PC-9 (cell line): Measurements from ENCODE around the gene RPS10. TPM values are rescaled to one million over a fixed set of nuclear protein-coding genes. Genes with fewer than 3 reads are reported as not detected.
A peak's percentile ranks its signal among the peaks of the same experiment; 100 is the strongest.

Experiments used
- BruUV-seq: library from RNA; stranded (reverse); fragments of 400-500 nt; replicated peaks from 2 replicates; lab custom pipeline; 2021; lab: Mats Ljungman, UMichigan
- CTCF ChIA-PET: fragments of 300-600 bp; sonication (Branson Sonifier 250); formaldehyde crosslinking; loops from one replicate; lab custom pipeline; 2022; ENCODE audit warnings: antibody characterized with exemption; lab: Charles Lee
- POLR2A ChIA-PET: fragments of 300-600 bp; sonication (Branson Sonifier 250); formaldehyde crosslinking; loops from one replicate; lab custom pipeline; 2022; ENCODE audit warnings: antibody characterized with exemption; ENCODE audit not compliant: unreplicated experiment; lab: Charles Lee
- DNase-seq, 2 experiments: peaks; one replicate each; pipeline versions ENCODE4 v3.0.0 to v3.0.0-alpha.2; 2015 to 2022; ENCODE audit warnings: mixed read lengths in 1 of 2
- H2AFZ ChIP-seq: fragments of 200-600 bp; sonication (generic); 2 replicates; pipeline ENCODE4 v1.8.1; 2017; ENCODE audit warnings: antibody characterized with exemption
- H3F3A ChIP-seq: fragments of 200-600 bp; sonication (generic); 2 replicates; pipeline ENCODE4 v1.8.1; 2017; ENCODE audit warnings: antibody characterized with exemption, mild to moderate bottlenecking, low read depth; ENCODE audit not compliant: insufficient read depth
- H3K27ac ChIP-seq: fragments of 200-600 bp; sonication (generic); 2 replicates; pipeline ENCODE4 v1.6.1; 2016; ENCODE audit warnings: mixed run types
- H3K27me3 ChIP-seq: fragments of 200-600 bp; sonication (generic); 2 replicates; pipeline ENCODE4 v1.6.1; 2016; ENCODE audit warnings: low read depth, mixed run types; ENCODE audit not compliant: insufficient read depth
- H3K36me3 ChIP-seq: fragments of 200-600 bp; sonication (generic); 2 replicates; pipeline ENCODE4 v1.6.1; 2016; ENCODE audit warnings: low read depth, mixed run types
- H3K4me1 ChIP-seq: fragments of 200-600 bp; sonication (generic); replicated peaks from 2 replicates; pipeline ENCODE4 v1.6.1; 2016; ENCODE audit warnings: mixed run types; ENCODE audit not compliant: insufficient read depth
- H3K4me2 ChIP-seq: fragments of 200-600 bp; sonication (generic); 2 replicates; pipeline ENCODE4 v1.6.1; 2017; ENCODE audit warnings: mixed run types
- H3K4me3 ChIP-seq: fragments of 200-600 bp; sonication (generic); 2 replicates; pipeline ENCODE4 v1.6.1; 2016; ENCODE audit warnings: mixed run types
- H3K79me2 ChIP-seq: fragments of 200-600 bp; sonication (generic); 2 replicates; pipeline ENCODE4 v1.6.1; 2017; ENCODE audit warnings: low read depth, mixed run types
- H3K9me2 ChIP-seq: fragments of 200-600 bp; sonication (generic); 2 replicates; pipeline ENCODE4 v1.8.1; 2017; ENCODE audit warnings: mild to moderate bottlenecking; ENCODE audit not compliant: insufficient read depth
- H3K9me3 ChIP-seq: fragments of 200-600 bp; sonication (generic); 2 replicates; pipeline ENCODE4 v1.8.1; 2016; ENCODE audit warnings: low read depth; ENCODE audit not compliant: insufficient read depth
- H4K20me1 ChIP-seq: fragments of 200-600 bp; sonication (generic); 2 replicates; pipeline ENCODE4 v1.8.1; 2017; ENCODE audit not compliant: insufficient read depth
- EZH2 ChIP-seq: fragments of 200-600 bp; sonication (generic); IDR thresholded peaks from 2 replicates; pipeline ENCODE4 v1.8.0; 2017; ENCODE audit warnings: antibody characterized with exemption, low read depth
- intact Hi-C: fragments of 100-400 bp; cut with micrococcal nuclease; formaldehyde crosslinking; loops from one replicate; pipeline ENCODE4 v1.10.0; 2022; ENCODE audit not compliant: unreplicated experiment
- total RNA-seq: library from RNA; stranded (reverse); gene quantifications from 2 replicates; pipeline ENCODE4 v1.2.3, GENCODE V29; 2021
- TF ChIP-seq, protein P1 (sequence below): fragments of 200-600 bp; sonication (generic); conservative IDR thresholded peaks from 2 replicates; pipeline ENCODE4 v1.6.1; 2017; ENCODE audit warnings: mixed run types, antibody characterized with exemption, mild to moderate bottlenecking, moderate library complexity

The RPS10 gene
- total RNA-seq, 1 experiment from 2014 or later: 1,786 TPM

DNA sequence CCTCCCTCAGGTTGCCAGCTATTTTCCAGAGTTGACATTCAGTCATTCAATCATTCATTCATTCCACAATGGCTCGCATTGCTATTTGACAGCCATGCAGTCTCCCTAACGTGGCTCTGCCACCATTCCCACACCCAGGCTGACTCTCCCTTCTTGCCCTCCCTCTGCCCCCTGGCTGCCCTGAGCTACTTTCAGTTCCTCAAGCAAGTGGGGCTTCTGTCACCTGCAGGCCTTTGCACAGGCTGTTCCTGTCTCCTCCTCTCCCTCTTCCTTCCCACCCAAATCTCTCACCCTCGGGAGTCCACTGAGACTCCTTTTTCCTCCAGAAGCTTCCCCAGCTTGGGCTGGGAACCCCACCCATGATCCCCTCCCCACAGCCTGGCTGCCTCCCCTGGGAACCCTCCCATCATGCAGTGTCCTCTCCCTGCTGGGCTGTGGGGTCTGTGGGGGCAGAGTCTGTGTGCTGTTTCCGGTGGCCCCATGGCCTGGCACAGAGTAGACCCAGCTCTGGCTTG, 42.6 kb upstream of the RPS10 start:
- ChIA-PET CTCF (no interaction called here), POLR2A (no interaction called here)
- H3K4me2 ChIP-seq: no peak overlapping the region
- BruUV-seq: no TSS peak
- no peaks in the 10 kb centered on the region for H3K79me2 ChIP-seq
- no peaks in the 10 kb centered on the region for H4K20me1 ChIP-seq
- TF ChIP-seq EZH2: no peak
- TF ChIP-seq, protein P1, sequence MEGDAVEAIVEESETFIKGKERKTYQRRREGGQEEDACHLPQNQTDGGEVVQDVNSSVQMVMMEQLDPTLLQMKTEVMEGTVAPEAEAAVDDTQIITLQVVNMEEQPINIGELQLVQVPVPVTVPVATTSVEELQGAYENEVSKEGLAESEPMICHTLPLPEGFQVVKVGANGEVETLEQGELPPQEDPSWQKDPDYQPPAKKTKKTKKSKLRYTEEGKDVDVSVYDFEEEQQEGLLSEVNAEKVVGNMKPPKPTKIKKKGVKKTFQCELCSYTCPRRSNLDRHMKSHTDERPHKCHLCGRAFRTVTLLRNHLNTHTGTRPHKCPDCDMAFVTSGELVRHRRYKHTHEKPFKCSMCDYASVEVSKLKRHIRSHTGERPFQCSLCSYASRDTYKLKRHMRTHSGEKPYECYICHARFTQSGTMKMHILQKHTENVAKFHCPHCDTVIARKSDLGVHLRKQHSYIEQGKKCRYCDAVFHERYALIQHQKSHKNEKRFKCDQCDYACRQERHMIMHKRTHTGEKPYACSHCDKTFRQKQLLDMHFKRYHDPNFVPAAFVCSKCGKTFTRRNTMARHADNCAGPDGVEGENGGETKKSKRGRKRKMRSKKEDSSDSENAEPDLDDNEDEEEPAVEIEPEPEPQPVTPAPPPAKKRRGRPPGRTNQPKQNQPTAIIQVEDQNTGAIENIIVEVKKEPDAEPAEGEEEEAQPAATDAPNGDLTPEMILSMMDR: no peak
- no peak overlapping the region for H2AFZ ChIP-seq
- no peaks in the 10 kb centered on the region for H3K36me3 ChIP-seq
- DNase-seq: no peak
- H3K4me1 ChIP-seq: 0 out of 2 replicates have a peak, but pooled peaks cover 4% of the 10 kb centered on the region
- no peak overlapping the region for H3K4me3 ChIP-seq
- peaks cover 7% of the 10 kb centered on the region; the same call in 1 of the 2 replicates for H3F3A ChIP-seq
- H3K9me2 ChIP-seq: no peaks in the 10 kb centered on the region
- no peaks in the 10 kb centered on the region for H3K9me3 ChIP-seq
- H3K27me3 ChIP-seq: no peaks in the 10 kb centered on the region
- no peak overlapping the region for H3K27ac ChIP-seq
- intact Hi-C loops: loop anchor here (10.0 kb wide), 2 partner anchors 286 to 676 kb away; partner anchors contain the start of genes SNRPC and TCP11

DNA sequence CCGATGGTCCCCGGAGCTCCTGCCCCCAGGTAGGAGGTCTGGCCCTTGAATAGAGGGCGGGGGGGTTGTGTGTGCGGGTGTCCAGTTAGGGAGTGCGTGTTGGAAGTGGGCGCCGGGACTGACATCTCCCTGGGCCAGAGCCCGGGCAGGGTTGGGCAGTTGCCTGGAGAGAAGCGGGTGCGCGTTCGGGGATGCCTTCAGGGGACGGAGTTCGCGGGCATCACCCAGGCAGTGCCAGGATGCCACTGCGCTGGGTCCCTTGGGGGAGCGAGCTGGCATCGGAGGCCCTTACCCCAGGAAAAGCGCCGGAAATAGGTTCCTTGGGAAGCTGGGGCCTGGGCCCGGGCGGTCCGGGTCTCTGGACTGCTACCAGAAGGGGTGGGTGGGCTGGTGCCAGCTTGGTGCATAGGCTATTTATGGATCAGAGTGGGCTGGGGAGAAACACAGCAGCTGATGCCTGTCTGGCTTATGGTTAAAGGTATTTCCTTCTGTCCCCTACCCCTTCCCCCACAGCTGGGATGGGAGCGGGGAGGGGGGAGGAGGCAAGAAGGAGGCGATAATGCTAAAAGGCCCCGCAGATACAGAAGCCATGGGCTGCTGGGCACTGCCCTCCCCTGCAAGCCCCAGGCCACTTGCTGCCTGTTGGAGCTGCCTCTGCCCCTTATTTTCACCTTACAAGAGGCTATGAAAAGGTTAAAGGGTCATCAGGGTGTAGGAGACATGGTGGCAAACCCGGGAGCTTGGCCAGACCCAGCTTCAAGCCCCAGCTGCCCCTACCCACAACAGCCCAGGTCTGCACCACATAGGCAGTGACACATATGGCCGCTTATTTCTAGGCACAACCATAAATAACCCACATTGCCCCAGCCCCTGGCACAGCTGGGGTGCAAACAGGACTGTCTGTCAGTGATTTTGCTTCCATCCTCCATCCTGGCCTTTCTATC, 40.6 kb upstream of the RPS10 start:
- H4K20me1 ChIP-seq: no peaks in the 10 kb centered on the region
- H3K79me2 ChIP-seq: no peaks in the 10 kb centered on the region
- H3K4me2 ChIP-seq: peak overlapping the region; percentile 90
- no peak overlapping the region for H3K27ac ChIP-seq
- intact Hi-C loops: loop anchor here (10.0 kb wide), 2 partner anchors 288 to 678 kb away; partner anchors contain the start of genes SNRPC and TCP11
- peaks cover 24% of the 10 kb centered on the region for H3F3A ChIP-seq
- BruUV-seq: no TSS peak
- no peak for DNase-seq
- ChIA-PET CTCF (interaction anchor here (0.6 kb wide), 2 partner anchors 222 to 673 kb away, joined by 4 to 12 read pairs; no protein-coding TSS in a partner anchor), POLR2A (no interaction called here)
- no peaks in the 10 kb centered on the region for H3K9me2 ChIP-seq
- peak overlapping the region; percentile 61 for H3K4me3 ChIP-seq
- no peak for TF ChIP-seq EZH2
- TF ChIP-seq, protein P1: no peak
- H3K36me3 ChIP-seq: no peaks in the 10 kb centered on the region
- peak overlapping the region; percentile 83 for H2AFZ ChIP-seq
- no peaks in the 10 kb centered on the region for H3K27me3 ChIP-seq
- H3K4me1 ChIP-seq: peaks cover 16% of the 10 kb centered on the region
- H3K9me3 ChIP-seq: no peaks in the 10 kb centered on the region

- H3K27ac ChIP-seq: no peak within 1 kb of the TSS
- no peaks in the 10 kb centered on the region for H3K79me2 ChIP-seq
- no peak for TF ChIP-seq EZH2
- TF ChIP-seq, protein P1: no peak
- no peaks in the 10 kb centered on the region for H3K27me3 ChIP-seq
- TSS peak; percentile 44 for BruUV-seq
- peaks cover 19% of the 10 kb centered on the region for H3K4me1 ChIP-seq
- no peaks in the 10 kb centered on the region for H3K9me3 ChIP-seq
- H4K20me1 ChIP-seq: no peaks in the 10 kb centered on the region
- ChIA-PET CTCF (no interaction called here), POLR2A (no interaction called here)
- H3K36me3 ChIP-seq: no peaks in the 10 kb centered on the region
- intact Hi-C loops: loop anchor here (10.0 kb wide), 2 partner anchors 289 to 679 kb away; partner anchors contain the start of genes SNRPC and TCP11
- no peaks in the 10 kb centered on the region for H3K9me2 ChIP-seq
- peak within 1 kb of the TSS; percentile 61 for H3K4me3 ChIP-seq
- peak in 1 of 2 experiments; percentile 53 for DNase-seq
- peaks cover 31% of the 10 kb centered on the region for H3F3A ChIP-seq
- H3K4me2 ChIP-seq: peak within 1 kb of the TSS; percentile 90
- H2AFZ ChIP-seq: peak within 1 kb of the TSS; percentile 83
Measured at GRCh38 chr6:34465531-34466241, 39.8 kb upstream of the RPS10 start, which contains the start of gene PACSIN1. Gene PACSIN1, plus strand, starts transcription at chr6:34466076. Its CDS starts 60,230 bp downstream, at chr6:34526306.
